ENCODE data around the gene ILF3.

DNA sequence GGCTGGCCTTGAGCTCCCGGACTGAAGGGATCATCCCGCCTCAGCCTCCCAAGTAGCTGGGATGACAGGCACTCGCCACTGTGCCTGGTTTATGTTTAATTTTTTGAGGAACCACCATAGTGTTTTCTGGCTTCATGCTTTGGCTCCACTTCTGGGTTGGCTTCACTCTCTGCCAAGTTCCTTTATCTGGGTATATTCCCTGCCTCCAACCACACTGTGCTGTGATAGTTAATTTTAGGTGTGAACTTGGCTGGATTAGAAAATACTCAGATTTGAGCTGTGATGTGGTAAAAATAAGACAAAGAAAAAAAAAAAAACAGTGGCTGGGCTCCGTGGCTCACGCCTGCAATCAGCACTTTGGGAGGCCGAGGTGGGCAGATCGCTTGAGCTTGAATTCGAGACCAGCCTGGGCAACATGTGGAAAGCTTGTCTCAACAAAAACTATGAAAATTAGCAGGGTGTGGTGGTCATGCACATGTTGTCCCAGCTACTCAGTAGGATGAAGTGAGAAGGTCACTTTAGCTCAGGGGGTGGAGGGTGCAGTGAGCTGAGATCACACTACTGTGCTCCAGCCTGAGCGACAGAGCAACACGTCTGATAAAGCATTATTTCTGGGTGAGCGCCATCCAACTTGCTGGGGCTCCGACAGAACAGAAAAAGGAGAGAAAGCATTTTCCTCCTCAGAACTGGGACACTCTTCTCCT is 7.5 kb upstream of the ILF3 start:
- TF ChIP-seq CTCF (IDR thresholded peaks at IDR 0.05; ENCODE audit: extremely low read depth in 1 of 2, insufficient read depth in 1 of 2, low read depth in 1 of 2, low read length in 2 of 2) (no peak), POLR2AphosphoS5 (IDR thresholded peaks at IDR 0.05; ENCODE audit: insufficient read depth, low read depth, low read length) (no peak), POLR2A (IDR thresholded peaks at IDR 0.05; ENCODE audit: low read depth, low read length) (no peak), MAX (IDR thresholded peaks at IDR 0.05; ENCODE audit: insufficient read depth, insufficient read length) (no peak), EZH2 (IDR thresholded peaks at IDR 0.05; ENCODE audit: borderline replicate concordance, low read depth, low read length, severe bottlenecking) (no peak), JUN (IDR thresholded peaks at IDR 0.05; ENCODE audit: borderline replicate concordance, insufficient read depth, insufficient read length, low read depth) (no peak), FOS (IDR thresholded peaks at IDR 0.05; ENCODE audit: borderline replicate concordance, insufficient read depth, low read length) (no peak)
